ENCODE results near the gene DDX5. TPM values are rescaled to one million over a fixed set of nuclear protein-coding genes. Genes with fewer than 3 reads are reported as not detected.

DDX5 gene
- total RNA-seq, 1 experiment from 2014 or later = 869 TPM

DNA sequence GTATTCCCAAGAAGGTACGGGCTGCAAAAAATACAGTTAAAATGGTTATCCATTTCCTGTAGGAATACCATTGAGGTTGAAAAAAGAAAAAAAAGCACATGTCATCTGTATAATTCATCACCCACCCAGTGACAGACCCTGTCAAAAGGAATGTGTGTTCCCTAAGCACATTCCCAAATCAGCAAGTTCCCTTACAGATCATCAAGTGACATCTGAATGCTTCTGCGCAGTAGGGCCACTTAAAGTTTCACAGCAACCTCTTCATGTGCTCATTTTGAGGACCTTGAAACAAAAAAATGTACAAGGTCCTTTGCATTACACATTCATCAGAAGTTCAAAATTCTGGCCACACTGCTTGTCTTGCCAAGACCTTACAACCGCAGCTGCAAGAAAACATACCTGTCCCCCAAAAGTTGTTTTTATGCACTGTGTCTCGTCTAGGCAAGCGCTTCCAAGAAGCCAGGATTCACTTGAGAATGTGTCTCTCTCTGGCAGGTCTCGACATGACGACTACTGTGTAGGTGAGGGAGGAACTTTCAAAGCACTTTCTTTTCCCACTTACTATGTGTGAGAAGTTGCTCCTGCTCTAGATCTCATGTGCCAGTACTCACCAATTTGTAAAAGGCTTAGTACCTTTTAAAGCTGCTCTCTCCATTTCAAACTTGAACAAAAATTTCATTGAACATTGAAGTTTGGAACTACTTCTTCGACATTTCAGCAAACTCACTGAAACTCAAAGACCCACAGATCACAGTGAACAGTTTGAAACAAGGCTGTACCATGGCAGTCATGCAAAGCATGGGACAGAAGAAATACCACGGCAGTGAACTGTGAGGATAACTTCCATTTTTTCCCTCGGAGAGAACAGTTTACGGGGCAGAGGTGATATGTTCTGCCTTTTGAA is 5.0 kb downstream of the DDX5 start:
- Histone ChIP-seq H3K9me3 (ENCODE audit: control insufficient read depth, low read depth, low read length) (no peaks in the 10 kb centered on the region), H3K27me3 (ENCODE audit: insufficient read depth, low read length) (no peaks in the 10 kb centered on the region), H4K8ac (replicated peaks; ENCODE audit: insufficient read length, low read depth, low read length) (no peak overlapping the region), H2AK5ac (ENCODE audit: insufficient read length, low read length) (no peak overlapping the region), H2BK12ac (ENCODE audit: insufficient read length, low read depth, low read length) (no peak overlapping the region), H3K4me1 (ENCODE audit: insufficient read depth, low read length) (no peaks in the 10 kb centered on the region), H3K9ac (ENCODE audit: extremely low read depth, insufficient read length, low read length) (no peak overlapping the region), H2BK5ac (ENCODE audit: insufficient read length, low read length) (no peak overlapping the region), H4K91ac (ENCODE audit: insufficient read length, low read depth, low read length) (no peak overlapping the region), H3K18ac (ENCODE audit: insufficient read length, low read depth, low read length) (no peak overlapping the region), H3K79me1 (ENCODE audit: insufficient read depth, low read depth, low read length, poor library complexity, severe bottlenecking) (peaks cover 4% of the 10 kb centered on the region), H3K14ac (ENCODE audit: insufficient read depth, low read length) (no peak overlapping the region), H2AFZ (ENCODE audit: low read length) (no peak overlapping the region), H3K27ac (ENCODE audit: insufficient read length, low read depth, low read length) (no peak overlapping the region), H3K4me2 (ENCODE audit: insufficient read depth, insufficient read length, low read length) (no peak overlapping the region), H2BK120ac (ENCODE audit: low read depth, low read length, poor library complexity, severe bottlenecking) (no peak overlapping the region), H2BK15ac (ENCODE audit: low read depth, low read length) (no peak overlapping the region), H2BK20ac (ENCODE audit: low read depth, low read length, poor library complexity, severe bottlenecking) (no peak overlapping the region), H3K23me2 (ENCODE audit: insufficient read length, low read depth, low read length, poor library complexity, severe bottlenecking) (peaks cover 18% of the 10 kb centered on the region), H4K20me1 (ENCODE audit: control insufficient read depth, insufficient read depth, insufficient read length) (no peaks in the 10 kb centered on the region), H4K5ac (ENCODE audit: insufficient read length, low read depth, low read length) (no peak overlapping the region), H3K56ac (ENCODE audit: insufficient read length, low read depth, low read length) (no peak overlapping the region), H3K23ac (ENCODE audit: insufficient read length, low read depth, low read length) (no peak overlapping the region), H3T11ph (ENCODE audit: low read length) (no peak overlapping the region), H3K79me2 (ENCODE audit: insufficient read depth, low read length) (peaks cover 17% of the 10 kb centered on the region), H3K4ac (ENCODE audit: low read depth, low read length) (no peak overlapping the region)
- Mint-ChIP-seq H3K27ac (peak overlapping the region in 2 of 3 experiments; percentile 81 to 84; a peak in 4 of 7 replicates), H3K9me3 (peaks cover 3 to 4% of the 10 kb centered on the region in 2 experiments; a peak in 3 of 5 replicates), H3K4me3 (peak overlapping the region in 1 of 2 experiments; percentile 58; a peak in 3 of 5 replicates), H3K27me3 (ENCODE audit: low read depth) (peaks cover 10% of the 10 kb centered on the region), H3K36me3 (ENCODE audit: insufficient read depth in 1 of 3, low read depth in 3 of 3) (peaks cover 64 to 84% (median 76%) of the 10 kb centered on the region in 3 experiments), H3K4me1 (peaks cover 53 to 62% of the 10 kb centered on the region in 2 experiments)
- no peak for DNase-seq
- no CpG with 5 or more reads among the region's 11 CpGs for WGBS (ENCODE audit: extremely low coverage, insufficient read length, low lambda C conversion rate)
- TF ChIP-seq, protein P1, sequence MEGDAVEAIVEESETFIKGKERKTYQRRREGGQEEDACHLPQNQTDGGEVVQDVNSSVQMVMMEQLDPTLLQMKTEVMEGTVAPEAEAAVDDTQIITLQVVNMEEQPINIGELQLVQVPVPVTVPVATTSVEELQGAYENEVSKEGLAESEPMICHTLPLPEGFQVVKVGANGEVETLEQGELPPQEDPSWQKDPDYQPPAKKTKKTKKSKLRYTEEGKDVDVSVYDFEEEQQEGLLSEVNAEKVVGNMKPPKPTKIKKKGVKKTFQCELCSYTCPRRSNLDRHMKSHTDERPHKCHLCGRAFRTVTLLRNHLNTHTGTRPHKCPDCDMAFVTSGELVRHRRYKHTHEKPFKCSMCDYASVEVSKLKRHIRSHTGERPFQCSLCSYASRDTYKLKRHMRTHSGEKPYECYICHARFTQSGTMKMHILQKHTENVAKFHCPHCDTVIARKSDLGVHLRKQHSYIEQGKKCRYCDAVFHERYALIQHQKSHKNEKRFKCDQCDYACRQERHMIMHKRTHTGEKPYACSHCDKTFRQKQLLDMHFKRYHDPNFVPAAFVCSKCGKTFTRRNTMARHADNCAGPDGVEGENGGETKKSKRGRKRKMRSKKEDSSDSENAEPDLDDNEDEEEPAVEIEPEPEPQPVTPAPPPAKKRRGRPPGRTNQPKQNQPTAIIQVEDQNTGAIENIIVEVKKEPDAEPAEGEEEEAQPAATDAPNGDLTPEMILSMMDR (conservative IDR thresholded peaks at IDR 0.05) = no peak
